HG02884 (cell line): ENCODE measurements around the gene SLIT3.

Experiments
- ATAC-seq: cut with Tn5 transposase; IDR thresholded peaks from one replicate; pipeline ENCODE4 v1.9.1; 2021; ENCODE audit warnings: mild to moderate bottlenecking, moderate library complexity; ENCODE audit not compliant: unreplicated experiment

SLIT3 gene

GRCh38 chr5:169049712-169050111, 251.2 kb downstream of the SLIT3 start:
- ATAC-seq = no peak

- ATAC-seq = no peak
Observed at GRCh38 chr5:169048181-169049125, 252.5 kb downstream of the SLIT3 start.

GRCh38 chr5:169044962-169045361, 256.0 kb downstream of the SLIT3 start:
- no peak for ATAC-seq

- ATAC-seq = no peak
Observed at GRCh38 chr5:169041180-169041579, 259.8 kb downstream of the SLIT3 start.

GRCh38 chr5:169039592-169039991, 261.3 kb downstream of the SLIT3 start:
- ATAC-seq = no peak

GRCh38 chr5:169037466-169037865, 263.5 kb downstream of the SLIT3 start:
- no peak for ATAC-seq

- ATAC-seq = no peak
Observed at GRCh38 chr5:169036079-169036805, 264.7 kb downstream of the SLIT3 start.

- no peak for ATAC-seq
Observed at GRCh38 chr5:169029661-169030274, 271.2 kb downstream of the SLIT3 start.

GRCh38 chr5:169029037-169029436, 271.9 kb downstream of the SLIT3 start:
- no peak for ATAC-seq

- no peak for ATAC-seq
Observed at GRCh38 chr5:169027501-169028061, 273.4 kb downstream of the SLIT3 start.

GRCh38 chr5:169025491-169025890, 275.4 kb downstream of the SLIT3 start:
- ATAC-seq = no peak

- no peak for ATAC-seq
Observed at GRCh38 chr5:169024421-169024820, 276.5 kb downstream of the SLIT3 start.

GRCh38 chr5:169022718-169023117, 278.2 kb downstream of the SLIT3 start:
- ATAC-seq = no peak

- ATAC-seq = no peak
Observed at GRCh38 chr5:169020102-169020501, 280.8 kb downstream of the SLIT3 start.

- ATAC-seq = no peak
Observed at GRCh38 chr5:169018925-169019324, 282.0 kb downstream of the SLIT3 start.

- ATAC-seq = no peak
Observed at GRCh38 chr5:169015991-169016390, 284.9 kb downstream of the SLIT3 start.

GRCh38 chr5:169013846-169014245, 287.1 kb downstream of the SLIT3 start:
- no peak for ATAC-seq

GRCh38 chr5:169013208-169013728, 287.7 kb downstream of the SLIT3 start:
- ATAC-seq = no peak

- ATAC-seq = no peak
Observed at GRCh38 chr5:169012450-169012849, 288.5 kb downstream of the SLIT3 start.

- ATAC-seq = no peak
Observed at GRCh38 chr5:169011451-169011850, 289.5 kb downstream of the SLIT3 start.

- no peak for ATAC-seq
Observed at GRCh38 chr5:169011009-169011408, 289.9 kb downstream of the SLIT3 start.
